Muscle of leg (tissue), 11 donors: ENCODE results near the gene ZNF219. TPM values are rescaled to one million over a fixed set of nuclear protein-coding genes. Genes with fewer than 3 reads are reported as not detected.

Source experiments
- DNase-seq: peaks from one replicate; pipeline ENCODE4 v3.0.0; 2013
- H3K27ac ChIP-seq: one replicate; pipeline ENCODE4 v1.5.1; 2013; ENCODE audit warnings: mild to moderate bottlenecking, low read length, control low read depth
- H3K27me3 ChIP-seq: one replicate; pipeline ENCODE4 v1.6.1; 2013; ENCODE audit warnings: low read length; ENCODE audit not compliant: control insufficient read depth, insufficient read depth
- H3K36me3 ChIP-seq: one replicate; pipeline ENCODE4 v1.6.1; 2013; ENCODE audit warnings: low read length; ENCODE audit not compliant: control insufficient read depth, insufficient read depth
- H3K4me1 ChIP-seq: one replicate; pipeline ENCODE4 v1.6.1; 2013; ENCODE audit warnings: low read length; ENCODE audit not compliant: control insufficient read depth, insufficient read depth
- H3K4me3 ChIP-seq: one replicate; pipeline ENCODE4 v1.5.1; 2013; ENCODE audit warnings: low read length, control low read depth
- H3K9me3 ChIP-seq: replicated peaks from 2 replicates; pipeline ENCODE4 v1.6.1; 2013; ENCODE audit warnings: low read depth, low read length; ENCODE audit not compliant: control insufficient read depth
- WGBS: methylation state at CpG from one replicate; pipeline ENCODE4 v1.1.5; 2013; ENCODE audit warnings: missing lambda C conversion rate; ENCODE audit not compliant: insufficient coverage; 5-methylcytosine and 5-hydroxymethylcytosine counted together
- polyA plus RNA-seq, 8 donors: library from polyadenylated mRNA; unstranded; fragments of 120-200 nt; gene quantifications; one replicate each; pipeline versions ENCODE4 v1.2.1 to v1.2.3, GENCODE V29; 2013; ENCODE audit warnings: inconsistent platforms in 1 of 8, low replicate concordance in 1 of 8; ENCODE audit not compliant: insufficient read length in 8 of 8, insufficient read depth in 1 of 8
- total RNA-seq: library from RNA; stranded (reverse); fragments of 120-200 nt; gene quantifications from one replicate; pipeline ENCODE4 v1.2.4, GENCODE V29; 2013

The ZNF219 gene
- total and polyA plus RNA-seq, 9 donors = 7.6 to 23.9 (median 17.4) TPM

DNA sequence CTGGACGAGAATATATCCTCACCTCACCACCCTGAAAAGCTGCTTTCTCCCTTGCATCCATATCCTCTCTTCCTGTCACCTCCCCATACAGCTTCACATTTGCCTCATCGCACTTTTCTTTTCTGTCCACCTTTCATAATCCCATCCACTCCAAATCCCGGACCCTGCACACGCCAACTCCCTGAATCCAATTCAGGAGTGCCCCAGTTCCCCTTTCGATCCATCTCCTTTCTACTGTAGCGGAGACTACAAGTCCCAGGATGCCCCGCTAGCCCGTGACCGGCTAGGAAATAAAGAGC lies 4.9 kb upstream of the ZNF219 start:
- 0% methylated on average over 7 of the region's 9 CpGs for WGBS
- H3K36me3 ChIP-seq = no peaks in the 10 kb centered on the region
- H3K27me3 ChIP-seq = no peaks in the 10 kb centered on the region
- no peak for DNase-seq
- peaks cover 44% of the 10 kb centered on the region for H3K4me1 ChIP-seq
- peak overlapping the region; percentile 97 for H3K27ac ChIP-seq
- peak overlapping the region; percentile 81 for H3K4me3 ChIP-seq
- H3K9me3 ChIP-seq = no peaks in the 10 kb centered on the region

DNA sequence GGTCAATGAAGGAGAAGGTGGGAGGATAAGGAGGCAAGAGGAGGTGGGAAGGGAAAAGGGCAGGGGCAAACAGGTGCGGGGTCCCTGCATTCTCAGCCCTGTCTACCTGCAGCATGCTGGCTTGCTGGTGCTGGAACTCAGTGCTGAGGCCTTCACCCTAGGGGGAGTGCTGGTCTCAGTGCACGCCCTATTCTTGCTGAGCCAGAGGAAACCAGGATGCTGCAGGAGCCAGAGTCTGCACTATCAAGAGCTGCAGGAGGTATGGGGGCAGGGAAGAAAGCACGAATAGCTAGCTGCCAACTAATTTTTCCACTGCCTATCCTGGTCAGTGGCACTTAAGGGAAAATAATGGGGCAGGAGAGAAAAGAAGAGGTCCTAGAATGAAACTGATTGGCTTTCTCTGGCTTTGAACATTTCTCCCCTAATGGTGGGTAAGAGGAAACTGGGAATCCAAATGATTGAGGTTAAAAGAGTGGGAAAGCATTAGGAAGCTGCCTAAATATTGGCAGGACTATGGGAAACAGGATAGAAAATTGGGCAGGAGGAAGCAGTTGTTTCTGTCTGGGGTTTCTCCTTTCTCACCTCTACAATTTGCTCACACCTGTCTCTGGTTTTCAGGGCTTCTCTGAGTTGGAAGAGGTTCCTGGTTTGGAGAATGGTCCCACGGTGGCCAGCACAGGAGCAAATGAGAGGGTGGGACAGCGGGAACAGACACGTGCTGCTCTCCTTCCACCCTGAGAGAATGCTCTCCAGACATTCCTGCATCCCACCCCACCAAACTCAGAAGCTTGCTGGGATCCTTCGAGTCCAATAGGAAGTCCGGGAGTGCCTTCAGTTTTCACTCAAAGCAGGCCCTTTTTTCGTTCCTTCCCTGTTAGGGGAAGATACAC lies 4.3 kb upstream of the ZNF219 start:
- 0% methylated on average over 5 of the region's 9 CpGs for WGBS
- peak overlapping the region; percentile 97 for H3K27ac ChIP-seq

DNA sequence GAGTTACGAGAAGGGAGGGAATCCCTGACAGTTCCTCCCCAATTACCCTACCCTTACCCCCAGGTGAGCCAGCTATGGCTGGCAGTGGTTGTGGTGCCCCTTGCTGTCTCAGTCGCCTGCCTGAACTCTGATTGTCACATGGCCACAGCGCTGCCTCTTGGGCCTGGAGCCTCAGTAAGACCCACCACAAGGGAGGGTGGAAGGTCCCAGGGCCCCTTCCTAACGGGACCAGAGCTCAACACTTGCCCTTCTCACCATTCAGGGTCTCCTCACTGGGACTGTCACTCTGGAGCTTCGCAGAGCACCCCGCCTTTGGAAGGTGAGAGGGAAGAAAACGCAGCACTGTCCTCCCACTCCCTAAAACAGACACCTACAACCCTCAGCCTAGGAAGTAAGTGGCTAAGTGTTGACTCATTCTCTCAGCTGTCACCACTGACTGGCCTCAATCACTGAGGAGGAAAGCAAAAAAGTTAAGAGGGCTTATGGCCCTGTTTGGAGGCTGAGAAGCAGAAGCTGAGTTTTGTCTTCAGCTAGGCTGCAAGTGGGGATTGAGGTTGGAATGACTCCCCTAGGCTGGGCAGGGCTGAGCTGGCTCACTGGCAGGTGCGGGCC lies 3.5 kb upstream of the ZNF219 start:
- Histone ChIP-seq H3K4me1 (peaks cover 44% of the 10 kb centered on the region), H3K4me3 (no peak overlapping the region), H3K36me3 (no peaks in the 10 kb centered on the region), H3K27me3 (no peaks in the 10 kb centered on the region), H3K27ac (no peak overlapping the region), H3K9me3 (no peaks in the 10 kb centered on the region)
- no peak for DNase-seq
- WGBS = 84% methylated on average over 3 of the region's 8 CpGs

More for the DNA sequence above, 4.3 kb upstream of the ZNF219 start:
- Histone ChIP-seq H3K27me3 (no peaks in the 10 kb centered on the region), H3K4me3 (peak overlapping the region; percentile 81), H3K9me3 (no peaks in the 10 kb centered on the region), H3K36me3 (no peaks in the 10 kb centered on the region), H3K4me1 (peaks cover 44% of the 10 kb centered on the region)
- no peak for DNase-seq

DNA sequence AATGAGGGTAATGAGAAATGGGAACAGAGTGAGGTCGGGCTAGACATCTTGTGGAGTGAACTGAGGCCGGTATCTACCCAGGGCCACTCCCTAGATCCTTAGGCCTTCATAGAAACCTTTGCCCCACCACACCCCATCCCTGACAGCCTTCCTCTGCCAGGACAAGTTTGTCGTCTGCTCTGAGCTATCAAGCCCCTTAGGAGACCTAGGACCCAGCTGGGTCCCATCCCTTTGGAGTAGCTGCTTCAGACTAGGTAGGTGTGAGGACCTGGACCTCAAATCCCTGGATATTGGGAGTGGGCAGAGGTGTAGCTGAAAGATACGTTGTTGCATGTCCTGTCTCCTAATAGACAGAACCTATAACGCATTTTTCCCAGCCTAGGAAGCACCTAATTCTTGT lies 2.5 kb upstream of the ZNF219 start, which contains the start of gene TMEM253:
TMEM253 (plus strand) TSS at position 136 of the 400 bp plus-strand sequence. CDS start 278 bp downstream, outside the sequence.
- WGBS = no CpG with 5 or more reads among the region's 5 CpGs
- Histone ChIP-seq H3K36me3 (no peaks in the 10 kb centered on the region), H3K27me3 (no peaks in the 10 kb centered on the region), H3K27ac (no peak within 1 kb of the TSS), H3K4me1 (peaks cover 44% of the 10 kb centered on the region), H3K4me3 (no peak within 1 kb of the TSS), H3K9me3 (no peaks in the 10 kb centered on the region)
- no peak for DNase-seq

DNA sequence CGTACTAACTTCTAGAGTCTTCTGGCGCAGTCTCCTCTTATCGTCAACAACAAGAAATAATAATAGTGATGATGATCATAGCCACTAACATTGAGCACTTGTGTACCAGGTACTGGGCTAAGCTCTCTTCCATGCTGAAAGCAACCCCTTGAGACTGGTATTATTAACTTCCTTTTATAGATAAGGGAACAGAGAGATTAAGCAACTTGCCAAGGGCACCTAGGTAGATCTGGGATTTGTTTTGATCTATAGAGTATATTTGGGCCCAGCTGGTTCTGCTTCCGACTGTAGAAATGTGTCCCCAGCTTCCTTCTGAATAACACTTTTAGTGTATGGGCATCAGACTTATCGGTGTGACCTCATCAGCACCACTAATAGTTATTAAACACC lies 1.1 kb upstream of the ZNF219 start:
- no peaks in the 10 kb centered on the region for H3K9me3 ChIP-seq

DNA sequence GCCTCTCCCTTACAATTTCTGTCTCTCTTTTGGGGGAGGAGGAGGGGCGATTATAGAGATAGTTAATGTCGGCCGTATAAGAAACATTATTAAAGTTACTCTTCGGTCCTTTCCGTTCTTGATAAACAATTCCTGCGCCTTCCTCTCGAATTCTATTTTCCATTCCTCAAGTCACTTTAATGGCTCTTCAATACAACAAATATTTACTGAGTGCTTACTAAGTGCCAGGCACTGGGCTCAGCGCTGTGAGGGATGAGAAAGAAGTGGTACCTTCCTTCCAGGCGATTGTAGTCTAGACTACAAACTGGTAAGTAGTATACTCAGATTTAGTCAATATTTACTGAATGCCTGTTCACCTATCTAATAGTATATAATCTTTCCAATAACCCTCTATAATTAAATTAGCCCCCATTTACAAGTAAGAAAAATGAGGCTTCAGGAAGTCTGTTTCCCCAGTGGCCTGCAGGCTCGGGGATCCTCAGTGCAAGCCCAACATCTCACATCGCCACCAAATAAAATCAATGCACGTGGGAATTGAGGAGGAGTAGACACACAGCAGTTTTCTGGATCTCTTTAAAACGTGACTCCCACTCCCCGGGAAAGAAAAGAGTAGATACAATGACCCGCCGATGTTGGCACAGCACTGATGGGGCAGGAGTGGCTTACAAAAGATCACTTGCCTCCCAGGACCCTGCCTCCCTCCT lies 589 bp upstream of the ZNF219 start:
- peak overlapping the region; percentile 61 for H3K4me3 ChIP-seq
- 34% methylated on average over 4 of the region's 16 CpGs for WGBS

More for the DNA sequence above, 1.1 kb upstream of the ZNF219 start:
- no peak for DNase-seq
- Histone ChIP-seq H3K27me3 (no peaks in the 10 kb centered on the region), H3K4me1 (peaks cover 39% of the 10 kb centered on the region), H3K27ac (peak overlapping the region; percentile 35), H3K36me3 (no peaks in the 10 kb centered on the region), H3K4me3 (no peak overlapping the region)
- 89% methylated on average over 1 of the region's 5 CpGs for WGBS

DNA sequence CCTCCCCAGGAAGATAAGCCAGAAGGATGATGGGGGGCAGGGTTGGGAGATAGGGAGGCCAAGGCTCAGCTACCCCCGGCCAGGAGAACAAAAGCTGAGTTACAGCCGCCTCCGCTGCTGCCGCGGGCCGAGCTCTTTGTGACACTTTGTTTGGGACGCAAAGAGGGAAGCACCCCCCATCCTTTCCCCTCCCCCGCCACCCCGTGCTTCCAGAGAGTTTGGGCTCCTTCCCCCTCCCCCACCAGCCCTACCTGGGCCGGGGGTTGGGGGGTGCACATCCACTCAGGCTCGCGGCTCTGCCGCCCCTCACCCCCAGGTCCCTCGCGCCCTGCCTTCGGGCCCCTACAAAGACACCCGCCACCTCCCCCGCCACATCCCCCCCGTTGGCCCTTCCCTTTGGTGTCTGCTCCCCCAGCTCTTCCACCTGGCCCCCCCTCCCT lies 799 bp downstream of the ZNF219 start:
- Histone ChIP-seq H3K27ac (peak overlapping the region; percentile 77), H3K4me3 (peak overlapping the region; percentile 25), H3K36me3 (peaks cover 4% of the 10 kb centered on the region), H3K4me1 (peaks cover 49% of the 10 kb centered on the region), H3K9me3 (no peaks in the 10 kb centered on the region), H3K27me3 (no peaks in the 10 kb centered on the region)
- no peak for DNase-seq
- 0% methylated on average over 7 of the region's 19 CpGs for WGBS

More for the DNA sequence above, 589 bp upstream of the ZNF219 start:
- Histone ChIP-seq H3K27ac (peak overlapping the region; percentile 89), H3K4me1 (peaks cover 44% of the 10 kb centered on the region), H3K9me3 (no peaks in the 10 kb centered on the region), H3K36me3 (no peaks in the 10 kb centered on the region), H3K27me3 (no peaks in the 10 kb centered on the region)
- no peak for DNase-seq

DNA sequence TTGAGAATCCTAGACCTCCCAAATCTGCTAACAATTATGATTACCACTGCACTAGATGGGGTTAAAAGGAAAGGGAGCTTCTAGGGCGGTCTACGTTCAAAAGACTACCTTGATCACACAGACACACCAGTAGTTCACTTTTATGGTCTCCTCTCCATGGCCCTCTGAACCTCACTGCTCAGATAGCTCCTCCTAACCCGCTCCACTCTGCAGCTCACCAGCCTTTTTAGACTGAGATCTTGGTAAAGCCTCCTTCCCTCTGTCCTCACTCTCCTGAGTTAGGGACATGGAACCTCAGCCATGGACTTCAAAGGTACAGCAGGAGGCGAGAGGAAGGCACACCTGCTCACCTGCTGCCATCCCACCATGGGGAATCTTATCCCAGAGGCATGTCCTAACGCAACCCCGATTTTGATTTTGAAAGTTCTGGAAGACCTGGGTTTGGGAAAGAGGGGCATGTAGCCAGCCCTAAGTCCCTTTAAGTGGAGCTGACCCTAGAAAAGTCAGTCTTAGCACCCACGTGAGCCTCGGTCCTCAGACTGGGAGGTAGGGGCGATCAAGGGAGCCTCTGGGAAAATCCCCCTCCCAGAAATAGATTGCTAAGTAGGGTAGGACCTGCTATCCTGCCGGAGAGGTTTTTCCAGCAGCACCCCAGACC lies 1.3 kb downstream of the ZNF219 start:
- Histone ChIP-seq H3K4me1 (peaks cover 46% of the 10 kb centered on the region), H3K9me3 (no peaks in the 10 kb centered on the region), H3K27ac (peak overlapping the region; percentile 77), H3K4me3 (peak overlapping the region; percentile 25), H3K27me3 (no peaks in the 10 kb centered on the region), H3K36me3 (peaks cover 7% of the 10 kb centered on the region)
- 34% methylated on average over 4 of the region's 10 CpGs for WGBS
- no peak for DNase-seq

DNA sequence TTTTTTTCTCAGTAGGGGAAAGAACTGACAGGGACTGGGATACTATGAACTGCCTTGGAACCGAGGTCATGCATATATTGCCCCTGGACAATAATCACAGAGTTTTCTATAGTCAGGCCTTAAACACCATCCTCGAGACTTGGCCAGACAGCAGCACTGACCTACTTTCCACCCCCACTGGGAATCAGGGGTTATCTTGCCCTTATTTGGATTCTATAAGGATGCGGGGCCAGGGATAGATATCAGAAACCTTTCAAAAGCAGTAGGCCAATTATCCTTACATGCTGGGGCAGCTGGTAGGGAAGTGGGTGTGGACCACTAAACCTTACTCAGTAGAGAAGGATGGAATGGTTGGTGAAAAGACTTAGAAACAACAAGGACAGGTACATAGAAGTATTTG lies 2.0 kb downstream of the ZNF219 start:
- Histone ChIP-seq H3K4me3 (no peak overlapping the region), H3K36me3 (peaks cover 12% of the 10 kb centered on the region)
- no CpG with 5 or more reads among the region's 3 CpGs for WGBS

More for the DNA sequence above, 2.0 kb downstream of the ZNF219 start:
- no peak for DNase-seq
- peak overlapping the region; percentile 20 for H3K27ac ChIP-seq
- H3K9me3 ChIP-seq = no peaks in the 10 kb centered on the region
- no peaks in the 10 kb centered on the region for H3K27me3 ChIP-seq
- H3K4me1 ChIP-seq = peaks cover 46% of the 10 kb centered on the region
